MM.1S (cell line): ENCODE data around the gene RAB22A.

Source experiments
- DNase-seq: peaks from one replicate; pipeline ENCODE4 v3.0.0-alpha.2; 2015
- H2AFZ ChIP-seq: fragments of 300-600 bp; sonication (generic); 2 replicates; pipeline ENCODE4 v1.6.0; 2016; ENCODE audit warnings: antibody characterized with exemption, low read length
- H3F3A ChIP-seq: fragments of 300-600 bp; sonication (generic); 2 replicates; pipeline ENCODE4 v1.6.1; 2016; ENCODE audit warnings: mild to moderate bottlenecking, antibody characterized with exemption, low read length, moderate library complexity, mixed read lengths; ENCODE audit not compliant: insufficient read depth
- H3K27ac ChIP-seq: fragments of 300-600 bp; sonication (generic); 2 replicates; pipeline ENCODE4 v1.5.1; 2016; ENCODE audit warnings: mild to moderate bottlenecking, low read length
- H3K27me3 ChIP-seq: fragments of 300-600 bp; sonication (generic); replicated peaks from 2 replicates; pipeline ENCODE4 v1.6.0; 2016; ENCODE audit warnings: low read length; ENCODE audit not compliant: insufficient read depth
- H3K36me3 ChIP-seq: fragments of 300-600 bp; sonication (generic); replicated peaks from 2 replicates; pipeline ENCODE4 v1.6.1; 2016; ENCODE audit warnings: mild to moderate bottlenecking, low read length, mixed read lengths; ENCODE audit not compliant: insufficient read depth
- H3K4me1 ChIP-seq: fragments of 300-600 bp; sonication (generic); 2 replicates; pipeline ENCODE4 v1.6.1; 2016; ENCODE audit warnings: low read length, mixed read lengths
- H3K4me2 ChIP-seq: fragments of 300-600 bp; sonication (generic); 2 replicates; pipeline ENCODE4 v1.6.0; 2016; ENCODE audit warnings: low read depth, low read length
- H3K4me3 ChIP-seq: fragments of 300-600 bp; sonication (generic); 2 replicates; pipeline ENCODE4 v1.5.1; 2016; ENCODE audit warnings: low read length, mixed read lengths
- H3K79me2 ChIP-seq: fragments of 300-600 bp; sonication (generic); 2 replicates; pipeline ENCODE4 v1.6.1; 2016; ENCODE audit warnings: mixed run types, low read length, mixed read lengths
- H3K9ac ChIP-seq: fragments of 300-600 bp; sonication (generic); 2 replicates; pipeline ENCODE4 v1.6.1; 2016; ENCODE audit warnings: low read length, mixed read lengths
- H3K9me2 ChIP-seq: fragments of 300-600 bp; sonication (generic); replicated peaks from 2 replicates; pipeline ENCODE4 v1.6.1; 2016; ENCODE audit warnings: mild to moderate bottlenecking, low read length, mixed read lengths; ENCODE audit not compliant: insufficient read depth
- H3K9me3 ChIP-seq: fragments of 300-600 bp; sonication (generic); replicated peaks from 2 replicates; pipeline ENCODE4 v1.6.1; 2016; ENCODE audit warnings: mild to moderate bottlenecking, low read length, mixed read lengths; ENCODE audit not compliant: insufficient read depth
- H4K20me1 ChIP-seq: fragments of 300-600 bp; sonication (generic); 2 replicates; pipeline ENCODE4 v1.6.1; 2016; ENCODE audit warnings: mild to moderate bottlenecking, low read length, moderate library complexity, mixed read lengths; ENCODE audit not compliant: insufficient read depth
- CTCF ChIP-seq: fragments of 300-600 bp; sonication (generic); IDR thresholded peaks from 2 replicates; pipeline ENCODE4 v1.5.1; 2016; ENCODE audit warnings: antibody characterized with exemption, low read length, mixed read lengths
- EZH2 ChIP-seq: fragments of 300-600 bp; sonication (generic); optimal IDR thresholded peaks from 2 replicates; pipeline ENCODE3; 2017; ENCODE audit warnings: low read depth, mild to moderate bottlenecking, antibody characterized with exemption, low read length, mixed read lengths
- EZH2phosphoT487 ChIP-seq: fragments of 300-600 bp; sonication (generic); IDR thresholded peaks from 2 replicates; pipeline ENCODE4 v1.6.1; 2018; ENCODE audit warnings: antibody characterized with exemption, low read length

RAB22A gene

GRCh38 chr20:58339741-58340140, 30.2 kb downstream of the RAB22A start:
- Histone ChIP-seq H3K4me3 (no peak overlapping the region), H3F3A (no peaks in the 10 kb centered on the region), H2AFZ (no peak overlapping the region), H3K9me3 (no peaks in the 10 kb centered on the region), H3K4me2 (no peak overlapping the region), H3K9me2 (no peaks in the 10 kb centered on the region), H4K20me1 (no peaks in the 10 kb centered on the region), H3K27me3 (no peaks in the 10 kb centered on the region), H3K4me1 (no peaks in the 10 kb centered on the region), H3K27ac (no peak overlapping the region), H3K36me3 (no peaks in the 10 kb centered on the region), H3K9ac (no peak overlapping the region), H3K79me2 (peaks cover 49% of the 10 kb centered on the region)
- DNase-seq = no peak
- TF ChIP-seq EZH2 = no peak
- no peak for TF ChIP-seq EZH2phosphoT487
- no peak for TF ChIP-seq CTCF

GRCh38 chr20:58340151-58340550, 30.6 kb downstream of the RAB22A start:
- H3K27me3 ChIP-seq = no peaks in the 10 kb centered on the region
- DNase-seq = no peak
- no peak overlapping the region for H3K4me3 ChIP-seq
- H3K9ac ChIP-seq = no peak overlapping the region
- no peaks in the 10 kb centered on the region for H3K4me1 ChIP-seq
- H3K36me3 ChIP-seq = 0 out of 2 replicates have a peak, but pooled peaks cover 3% of the 10 kb centered on the region
- H3K9me2 ChIP-seq = no peaks in the 10 kb centered on the region
- H4K20me1 ChIP-seq = no peaks in the 10 kb centered on the region
- no peak overlapping the region for H3K27ac ChIP-seq
- no peak overlapping the region for H3K4me2 ChIP-seq
- H3K9me3 ChIP-seq = no peaks in the 10 kb centered on the region
- no peaks in the 10 kb centered on the region for H3F3A ChIP-seq
- no peak for TF ChIP-seq EZH2phosphoT487
- no peak for TF ChIP-seq EZH2
- no peak for TF ChIP-seq CTCF
- no peak overlapping the region for H2AFZ ChIP-seq
- peaks cover 46% of the 10 kb centered on the region for H3K79me2 ChIP-seq

GRCh38 chr20:58340853-58341252, 31.3 kb downstream of the RAB22A start:
- no peak overlapping the region for H3K4me3 ChIP-seq
- no peaks in the 10 kb centered on the region for H3F3A ChIP-seq
- H3K79me2 ChIP-seq = peaks cover 45% of the 10 kb centered on the region
- no peaks in the 10 kb centered on the region for H3K27me3 ChIP-seq
- no peaks in the 10 kb centered on the region for H3K4me1 ChIP-seq
- no peaks in the 10 kb centered on the region for H3K9me2 ChIP-seq
- no peak overlapping the region for H2AFZ ChIP-seq
- H3K9ac ChIP-seq = no peak overlapping the region
- H3K9me3 ChIP-seq = no peaks in the 10 kb centered on the region
- H3K36me3 ChIP-seq = 0 out of 2 replicates have a peak, but pooled peaks cover 4% of the 10 kb centered on the region
- no peak overlapping the region for H3K27ac ChIP-seq
- no peaks in the 10 kb centered on the region for H4K20me1 ChIP-seq
- TF ChIP-seq EZH2phosphoT487 (no peak), CTCF (no peak), EZH2 (no peak)
- no peak overlapping the region for H3K4me2 ChIP-seq
- no peak for DNase-seq
